ENCODE results near the gene POPDC2. TPM values are rescaled to one million over a fixed set of nuclear protein-coding genes. Genes with fewer than 3 reads are reported as not detected.

POPDC2 gene
- total and polyA plus RNA-seq, 2 of the 4 experiments (the other 2 are of a cell fraction), result under 0.01 to 0.29 TPM

GRCh38 chr3:119625451-119626153, 34.8 kb downstream of the POPDC2 start:
- H3K9ac ChIP-seq (ENCODE audit: low read depth, low read length), result no peak overlapping the region
- no peak overlapping the region for H3K18ac ChIP-seq (ENCODE audit: low read depth, low read length)
- ATAC-seq (ENCODE audit: low read depth) (no peak), DNase-seq (no peak)
- no peak overlapping the region for H4K91ac ChIP-seq (ENCODE audit: insufficient read depth, low read depth, low read length)
- H3K9me1 ChIP-seq (ENCODE audit: insufficient read depth, low read length), result no peaks in the 10 kb centered on the region
- H2AFZ ChIP-seq (replicated peaks; ENCODE audit: low read length, poor library complexity), result no peak overlapping the region
- no peaks in the 10 kb centered on the region for H3K36me3 ChIP-seq (ENCODE audit: control insufficient read depth, insufficient read depth, low read length)
- H3K79me1 ChIP-seq (ENCODE audit: low read depth in 1 of 2, low read length in 2 of 2), result no peaks in the 10 kb centered on the region
- ChIA-PET POLR2A (ENCODE audit: unreplicated experiment) (no interaction called here), CTCF (interaction anchor here (0.9 kb wide), 1 partner anchor 93 kb away, joined by 5 read pairs; no protein-coding TSS in a partner anchor)
- no peak overlapping the region for H4K8ac ChIP-seq (ENCODE audit: low read depth in 2 of 2, low read length in 2 of 2)
- H3K9me3 ChIP-seq (ENCODE audit: control insufficient read depth, insufficient read depth, low read length), result no peaks in the 10 kb centered on the region; the same call in 1 of the 2 replicates
- dilution Hi-C loops (cut with HindIII; ENCODE audit: low sequenced_read_pairs, unreplicated experiment), result no loop called here
- H2BK15ac ChIP-seq (ENCODE audit: low read depth, low read length), result no peak overlapping the region
- no peak overlapping the region for H3K23ac ChIP-seq (ENCODE audit: low read depth, low read length)
- WGBS, 2 experiments (ENCODE audit: extremely low coverage in 2 of 2, insufficient read length in 1 of 2), result 54% methylated on average over 4 of the region's 8 CpGs; no CpG with 5 or more reads in 1 of the 2 experiments
- peaks cover 5% of the 10 kb centered on the region for H3K4me1 ChIP-seq (ENCODE audit: control insufficient read depth, insufficient read depth, low read length)
- intact Hi-C loops (cut with micrococcal nuclease), result no loop called here
- H4K5ac ChIP-seq (ENCODE audit: low read depth, low read length), result no peak overlapping the region
- H3K14ac ChIP-seq (replicated peaks; ENCODE audit: low read depth, low read length), result no peak overlapping the region
- H3K4me3 ChIP-seq (ENCODE audit: insufficient read depth, low read depth, low read length), result no peak overlapping the region
- peaks cover 10% of the 10 kb centered on the region; the same call in 1 of the 2 replicates for H3K27me3 ChIP-seq (ENCODE audit: control insufficient read depth, insufficient read depth, low read length)
- no peak overlapping the region for H3K4ac ChIP-seq (ENCODE audit: low read depth, low read length)
- no peaks in the 10 kb centered on the region for H4K20me1 ChIP-seq (ENCODE audit: insufficient read depth, low read length)
- TF ChIP-seq MAFK (IDR thresholded peaks at IDR 0.05; ENCODE audit: low read depth, low read length) (no peak), SMC3 (IDR thresholded peaks at IDR 0.05; ENCODE audit: low read depth, low read length) (no peak), BHLHE40 (IDR thresholded peaks at IDR 0.05; ENCODE audit: low read depth, low read length) (no peak), RAD21 (IDR thresholded peaks at IDR 0.05; ENCODE audit: low read length) (no peak), ELK1 (IDR thresholded peaks at IDR 0.05; ENCODE audit: borderline replicate concordance, low read depth, low read length) (no peak), POLR2A (IDR thresholded peaks at IDR 0.05; ENCODE audit: low read depth, low read length) (no peak), MXI1 (IDR thresholded peaks at IDR 0.05; ENCODE audit: borderline replicate concordance, low read depth, low read length) (no peak), CEBPB (IDR thresholded peaks at IDR 0.05; ENCODE audit: low read depth, low read length) (no peak), MAZ (IDR thresholded peaks at IDR 0.05; ENCODE audit: borderline replicate concordance, low read depth, low read length) (no peak), RFX5 (IDR thresholded peaks at IDR 0.05; ENCODE audit: low read depth, low read length) (no peak), FOS (IDR thresholded peaks at IDR 0.05; ENCODE audit: low read depth, low read length) (no peak), CHD1 (IDR thresholded peaks at IDR 0.05; ENCODE audit: low read depth, low read length) (no peak), CTCF (conservative IDR thresholded peaks at IDR 0.05; ENCODE audit: low read depth, low read length) (no peak), USF2 (IDR thresholded peaks at IDR 0.05; ENCODE audit: low read depth, low read length) (no peak), NFE2L2 (IDR thresholded peaks at IDR 0.05; ENCODE audit: low read depth, low read length) (no peak), RCOR1 (IDR thresholded peaks at IDR 0.05; ENCODE audit: insufficient replicate concordance, low read length) (no peak)
- in situ Hi-C loops (cut with MboI; ENCODE audit: low sequenced_read_pairs), result no loop called here
- no peak overlapping the region for H3K27ac ChIP-seq (ENCODE audit: insufficient read depth, low read length)
- H3K4me2 ChIP-seq (ENCODE audit: low read depth, low read length), result no peak overlapping the region
- H2AK9ac ChIP-seq (replicated peaks; ENCODE audit: low read depth, low read length, poor library complexity), result no peak overlapping the region
- H2BK5ac ChIP-seq (ENCODE audit: low read depth, low read length, poor library complexity, severe bottlenecking), result no peak overlapping the region
- no peak overlapping the region for H2BK20ac ChIP-seq (ENCODE audit: low read depth, low read length)
- no peak overlapping the region for H2AK5ac ChIP-seq (ENCODE audit: low read depth, low read length)
- no peak overlapping the region for H3K56ac ChIP-seq (ENCODE audit: extremely low read depth, insufficient read depth, low read length)
- no peak overlapping the region for H2BK120ac ChIP-seq (ENCODE audit: low read depth, low read length)
- no TSS peak for BruUV-seq (replicated peaks)
